AG04449 (cell line): Measurements from ENCODE around the gene SLC24A4.

Experiments used
- CTCF ChIA-PET: fragments of 350-600 bp; formaldehyde crosslinking; extraction: SDS; loops from one replicate; lab custom pipeline; 2021; ENCODE audit warnings: antibody characterized with exemption; lab: Yijun Ruan, JAX
- POLR2A ChIA-PET: fragments of 400-600, 350-600 bp; formaldehyde crosslinking; extraction: SDS; loops from one replicate; lab custom pipeline; 2020; ENCODE audit warnings: antibody characterized with exemption, inconsistent platforms; lab: Yijun Ruan, JAX
- DNase-seq: peaks from one replicate; pipeline ENCODE4 v3.0.0-alpha.2; 2010; ENCODE audit warnings: low read depth, low spot score
- H3K4me3 ChIP-seq: 2 replicates; pipeline ENCODE4 v1.5.1; 2011; ENCODE audit warnings: low read depth, mild to moderate bottlenecking, control low read depth, low read length
- CTCF ChIP-seq: IDR thresholded peaks from one replicate; pipeline ENCODE4 v1.5.1; 2011; ENCODE audit warnings: mild to moderate bottlenecking, moderate library complexity, low read length, control low read depth, inconsistent platforms; ENCODE audit not compliant: insufficient read depth; ENCODE audit errors: missing control alignments

The SLC24A4 gene

GRCh38 chr14:92481811-92482555 is 159.0 kb downstream of the SLC24A4 start:
- POLR2A ChIA-PET, result no interaction called here
- no peak for TF ChIP-seq CTCF
- DNase-seq, result no peak
- CTCF ChIA-PET, result interaction anchor here (0.7 to 2.5 kb wide), 6 partner anchors 8 to 350 kb away, joined by 3 to 11 read pairs (median 3); no protein-coding TSS in a partner anchor
- H3K4me3 ChIP-seq, result no peak overlapping the region

- no peak overlapping the region for H3K4me3 ChIP-seq
- DNase-seq, result no peak
- TF ChIP-seq CTCF, result no peak
- ChIA-PET POLR2A (no interaction called here), CTCF (interaction anchor here (2.5 kb wide), 1 partner anchor 11 kb away, joined by 11 read pairs; no protein-coding TSS in a partner anchor)
Measured at GRCh38 chr14:92482621-92483319, 159.8 kb downstream of the SLC24A4 start.

GRCh38 chr14:92484132-92484823 is 161.3 kb downstream of the SLC24A4 start:
- ChIA-PET POLR2A (interaction anchor here (0.5 kb wide), 1 partner anchor 53 kb away, joined by 3 read pairs; no protein-coding TSS in a partner anchor), CTCF (no interaction called here)
- TF ChIP-seq CTCF, result no peak
- DNase-seq, result no peak
- no peak overlapping the region for H3K4me3 ChIP-seq

GRCh38 chr14:92486881-92487280 is 163.9 kb downstream of the SLC24A4 start:
- peak; percentile 51 for DNase-seq
- ChIA-PET CTCF (no interaction called here), POLR2A (no interaction called here)
- no peak for TF ChIP-seq CTCF
- H3K4me3 ChIP-seq, result no peak overlapping the region

GRCh38 chr14:92487513-92488133 is 164.7 kb downstream of the SLC24A4 start:
- CTCF ChIA-PET, result no interaction called here
- no peak overlapping the region for H3K4me3 ChIP-seq
- DNase-seq, result no peak
- no peak for TF ChIP-seq CTCF
- POLR2A ChIA-PET, result no interaction called here
